Esophagus muscularis mucosa (tissue), 3 donors: ENCODE results near the gene RHOJ.

Source experiments
- CTCF ChIP-seq, 3 experiments: fragments of 200-600 bp in 2 of 3; fragments of 450-650 bp in 1 of 3; sonication (generic) in 2 of 3; IDR thresholded peaks; one replicate each; pipeline ENCODE4 v1.5.1; 2017 to 2019; ENCODE audit warnings: antibody characterized with exemption in 3 of 3, mild to moderate bottlenecking in 2 of 3, moderate library complexity in 1 of 3
- POLR2A ChIP-seq: fragments of 450-650 bp; IDR thresholded peaks from one replicate; pipeline ENCODE4 v1.6.1; 2017; ENCODE audit warnings: antibody characterized with exemption, moderate library complexity, mild to moderate bottlenecking, low read depth
- POLR2AphosphoS5 ChIP-seq, 2 donors: sonication (generic); formaldehyde crosslinking; IDR thresholded peaks; one replicate each; pipeline ENCODE4 v1.6.1; 2017; ENCODE audit warnings: antibody characterized with exemption in 2 of 2

- TF ChIP-seq CTCF (IDR thresholded peaks at IDR 0.05) (no peak), POLR2AphosphoS5 (IDR thresholded peaks at IDR 0.05) (no peak), POLR2A (no peak)
Measured at GRCh38 chr14:63267171-63267570, 62.9 kb downstream of the RHOJ start.
